Stimulated activated CD4-positive, alpha-beta T cell treated with anti-CD3 and anti-CD28 coated beads, TNF-alpha, amount 100 ng/mL, for 24 hours (primary cell): Measurements from ENCODE around the gene SPATA24.
"Not testable (repeated sequence)": the region's sequence is repeated elsewhere in the genome, so short reads cannot be mapped to it uniquely, and the experiment has no call there.

Source experiments
- DNase-seq, 3 experiments: peaks; one replicate each; pipeline ENCODE4 v3.0.0-alpha.2; 2020; ENCODE audit warnings: low read depth in 3 of 3

The SPATA24 gene

GRCh38 chr5:139417214-139417613, 13.3 kb upstream of the SPATA24 start:
- no peak for DNase-seq

- DNase-seq = no peak
These were observed 12.8 kb upstream of the SPATA24 start for GRCh38 chr5:139416651-139417050.

GRCh38 chr5:139415869-139416268, 12.0 kb upstream of the SPATA24 start:
- DNase-seq = no peak

- DNase-seq = peak in 1 of 3 experiments; percentile 44
These were observed 11.5 kb upstream of the SPATA24 start for GRCh38 chr5:139415221-139415861.

GRCh38 chr5:139414581-139415130, 10.8 kb upstream of the SPATA24 start:
- DNase-seq = no peak

GRCh38 chr5:139413963-139414362, 10.1 kb upstream of the SPATA24 start:
- no peak for DNase-seq

GRCh38 chr5:139413153-139413552, 9.3 kb upstream of the SPATA24 start:
- DNase-seq = no peak

GRCh38 chr5:139410993-139411828, 7.3 kb upstream of the SPATA24 start:
- DNase-seq = no peak

GRCh38 chr5:139410121-139410992, 6.5 kb upstream of the SPATA24 start:
- no peak for DNase-seq

- DNase-seq = not testable (repeated sequence)
These were observed 5.2 kb upstream of the SPATA24 start for GRCh38 chr5:139409116-139409515.

GRCh38 chr5:139408191-139408590, 4.3 kb upstream of the SPATA24 start:
- DNase-seq = no peak

GRCh38 chr5:139407517-139407916, 3.6 kb upstream of the SPATA24 start:
- DNase-seq = no peak

GRCh38 chr5:139406963-139407362, 3.1 kb upstream of the SPATA24 start:
- DNase-seq = no peak

GRCh38 chr5:139404484-139404840, 573 bp upstream of the SPATA24 start:
- no peak for DNase-seq

- no peak for DNase-seq
These were observed 487 bp downstream of the SPATA24 start for GRCh38 chr5:139403418-139403786.

GRCh38 chr5:139402561-139403158, 1.2 kb downstream of the SPATA24 start:
- DNase-seq = no peak

GRCh38 chr5:139401546-139401945, 2.3 kb downstream of the SPATA24 start:
- DNase-seq = no peak

- DNase-seq = no peak
These were observed 4.3 kb downstream of the SPATA24 start for GRCh38 chr5:139399501-139400121.

- DNase-seq = no peak
These were observed 6.0 kb downstream of the SPATA24 start for GRCh38 chr5:139397921-139398320.

- DNase-seq = no peak
These were observed 7.2 kb downstream of the SPATA24 start for GRCh38 chr5:139396691-139397090.
